KMS-11 (cell line): ENCODE measurements around the gene PLCB4.
"Not testable (repeated sequence)": the region's sequence is repeated elsewhere in the genome, so short reads cannot be mapped to it uniquely, and the experiment has no call there.

ENCODE experiments used
- H2AFZ ChIP-seq: fragments of 200-600 bp; sonication (generic); 2 replicates; pipeline ENCODE4 v1.6.1; 2016; ENCODE audit warnings: antibody characterized with exemption, mixed run types, low read depth
- H3K27ac ChIP-seq: fragments of 200-600 bp; sonication (generic); 2 replicates; pipeline ENCODE4 v1.6.1; 2016; ENCODE audit warnings: mild to moderate bottlenecking, mixed run types
- H3K27me3 ChIP-seq: fragments of 200-600 bp; sonication (generic); 2 replicates; pipeline ENCODE4 v1.6.1; 2017; ENCODE audit warnings: mild to moderate bottlenecking, low read depth, mixed run types, moderate library complexity; ENCODE audit not compliant: insufficient read depth
- H3K36me3 ChIP-seq: fragments of 200-600 bp; sonication (generic); 2 replicates; pipeline ENCODE4 v1.6.1; 2017; ENCODE audit warnings: mild to moderate bottlenecking, mixed run types; ENCODE audit not compliant: insufficient read depth
- H3K4me1 ChIP-seq: fragments of 200-600 bp; sonication (generic); 2 replicates; pipeline ENCODE4 v1.6.1; 2016; ENCODE audit warnings: mild to moderate bottlenecking, low read depth, mixed run types; ENCODE audit not compliant: poor library complexity, severe bottlenecking
- H3K4me2 ChIP-seq: fragments of 200-600 bp; sonication (generic); 2 replicates; pipeline ENCODE4 v1.7.0; 2016; ENCODE audit warnings: mild to moderate bottlenecking, mixed run types
- H3K4me3 ChIP-seq: fragments of 200-600 bp; sonication (generic); IDR thresholded peaks from 2 replicates; pipeline ENCODE4 v1.6.1; 2017; ENCODE audit warnings: low read depth, low read length, mixed read lengths; ENCODE audit not compliant: insufficient read depth
- H3K79me2 ChIP-seq: fragments of 200-600 bp; sonication (generic); 2 replicates; pipeline ENCODE4 v1.6.1; 2016; ENCODE audit warnings: low read depth, mixed run types; ENCODE audit not compliant: insufficient read depth
- H3K9ac ChIP-seq: fragments of 200-600 bp; sonication (generic); 2 replicates; pipeline ENCODE4 v1.6.1; 2016; ENCODE audit warnings: mild to moderate bottlenecking, mixed run types
- H4K20me1 ChIP-seq: fragments of 200-600 bp; sonication (generic); 2 replicates; pipeline ENCODE4 v1.6.1; 2016; ENCODE audit warnings: mild to moderate bottlenecking, mixed run types; ENCODE audit not compliant: insufficient read depth
- TF ChIP-seq, protein P1 (sequence below): fragments of 200-600 bp; sonication (generic); conservative IDR thresholded peaks from 2 replicates; pipeline ENCODE4 v1.6.1; 2017; ENCODE audit warnings: low read depth, mild to moderate bottlenecking, antibody characterized with exemption, low read length, moderate library complexity, mixed read lengths

PLCB4 gene

DNA sequence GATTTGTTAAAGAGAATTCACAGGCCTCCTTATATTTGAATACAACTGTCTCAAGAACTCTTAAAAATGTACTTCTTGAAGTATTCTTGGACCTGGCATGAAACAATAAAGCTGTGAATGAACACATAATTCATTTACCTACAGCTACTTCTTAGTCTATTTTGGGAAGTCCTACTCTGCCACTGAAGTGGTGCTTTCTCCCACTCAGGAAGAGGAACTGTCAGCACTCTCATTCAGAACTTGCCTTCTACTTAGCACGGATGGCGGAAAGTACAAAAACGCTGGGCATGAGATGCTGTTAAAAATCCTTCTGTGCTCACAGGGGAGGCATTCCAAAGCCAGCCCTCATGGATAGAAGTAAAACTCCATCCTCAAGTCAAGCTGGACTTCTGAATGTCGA lies 300.7 kb downstream of the PLCB4 start:
- Histone ChIP-seq H3K27ac (no peak overlapping the region), H3K79me2 (no peaks in the 10 kb centered on the region), H3K4me2 (no peak overlapping the region), H3K4me1 (no peaks in the 10 kb centered on the region), H3K27me3 (no peaks in the 10 kb centered on the region), H4K20me1 (no peaks in the 10 kb centered on the region), H3K36me3 (no peaks in the 10 kb centered on the region), H3K4me3 (no peak overlapping the region), H3K9ac (no peak overlapping the region), H2AFZ (no peak overlapping the region)
- TF ChIP-seq, protein P1, sequence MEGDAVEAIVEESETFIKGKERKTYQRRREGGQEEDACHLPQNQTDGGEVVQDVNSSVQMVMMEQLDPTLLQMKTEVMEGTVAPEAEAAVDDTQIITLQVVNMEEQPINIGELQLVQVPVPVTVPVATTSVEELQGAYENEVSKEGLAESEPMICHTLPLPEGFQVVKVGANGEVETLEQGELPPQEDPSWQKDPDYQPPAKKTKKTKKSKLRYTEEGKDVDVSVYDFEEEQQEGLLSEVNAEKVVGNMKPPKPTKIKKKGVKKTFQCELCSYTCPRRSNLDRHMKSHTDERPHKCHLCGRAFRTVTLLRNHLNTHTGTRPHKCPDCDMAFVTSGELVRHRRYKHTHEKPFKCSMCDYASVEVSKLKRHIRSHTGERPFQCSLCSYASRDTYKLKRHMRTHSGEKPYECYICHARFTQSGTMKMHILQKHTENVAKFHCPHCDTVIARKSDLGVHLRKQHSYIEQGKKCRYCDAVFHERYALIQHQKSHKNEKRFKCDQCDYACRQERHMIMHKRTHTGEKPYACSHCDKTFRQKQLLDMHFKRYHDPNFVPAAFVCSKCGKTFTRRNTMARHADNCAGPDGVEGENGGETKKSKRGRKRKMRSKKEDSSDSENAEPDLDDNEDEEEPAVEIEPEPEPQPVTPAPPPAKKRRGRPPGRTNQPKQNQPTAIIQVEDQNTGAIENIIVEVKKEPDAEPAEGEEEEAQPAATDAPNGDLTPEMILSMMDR: no peak

DNA sequence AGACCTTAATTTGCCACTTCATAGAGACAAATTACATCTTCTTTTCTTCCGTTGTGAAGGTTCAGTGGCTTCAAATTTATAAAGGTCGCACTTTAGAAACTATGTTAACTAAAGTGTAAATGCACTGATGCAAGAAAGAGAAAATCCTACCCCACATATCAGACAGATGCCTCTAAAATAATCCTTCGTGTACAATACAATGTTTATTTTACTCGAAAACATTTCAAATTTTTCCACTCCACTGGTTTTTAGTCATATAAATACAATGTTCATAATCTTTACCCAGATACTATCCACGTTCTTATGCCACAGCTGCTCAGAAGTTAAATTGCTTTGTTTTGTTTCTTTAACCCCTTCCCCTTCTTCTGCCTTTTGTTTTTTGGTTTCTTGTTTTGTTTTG lies 305.2 kb downstream of the PLCB4 start:
- Histone ChIP-seq H4K20me1 (no peaks in the 10 kb centered on the region), H3K4me1 (no peaks in the 10 kb centered on the region), H3K4me3 (no peak overlapping the region), H3K36me3 (no peaks in the 10 kb centered on the region), H3K27me3 (no peaks in the 10 kb centered on the region), H3K27ac (no peak overlapping the region), H2AFZ (no peak overlapping the region), H3K4me2 (no peak overlapping the region), H3K79me2 (no peaks in the 10 kb centered on the region), H3K9ac (no peak overlapping the region)
- TF ChIP-seq, protein P1: no peak

DNA sequence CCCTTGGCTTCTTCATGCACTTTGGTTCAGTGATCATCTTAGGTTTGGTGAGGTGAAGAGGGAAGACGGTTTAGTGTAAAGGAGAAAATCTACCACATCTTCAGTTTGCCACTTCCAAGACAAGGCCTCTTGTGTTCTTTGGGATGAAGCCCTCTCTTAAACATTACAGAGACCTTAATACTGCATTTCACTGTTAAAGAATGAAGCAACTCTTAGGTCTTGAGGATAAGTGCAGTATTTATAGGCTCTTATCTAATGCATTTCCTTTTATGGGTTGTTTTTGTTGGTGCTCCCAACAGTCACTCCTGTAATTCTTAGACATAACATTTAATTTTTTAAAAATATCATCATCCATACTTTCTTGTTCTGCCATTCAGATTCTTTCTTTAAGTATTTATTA lies 305.6 kb downstream of the PLCB4 start:
- Histone ChIP-seq H3K27me3 (no peaks in the 10 kb centered on the region), H2AFZ (no peak overlapping the region), H3K79me2 (no peaks in the 10 kb centered on the region), H3K27ac (no peak overlapping the region), H3K4me2 (no peak overlapping the region), H3K4me1 (no peaks in the 10 kb centered on the region), H4K20me1 (no peaks in the 10 kb centered on the region), H3K9ac (no peak overlapping the region), H3K36me3 (no peaks in the 10 kb centered on the region), H3K4me3 (no peak overlapping the region)
- TF ChIP-seq, protein P1: no peak

DNA sequence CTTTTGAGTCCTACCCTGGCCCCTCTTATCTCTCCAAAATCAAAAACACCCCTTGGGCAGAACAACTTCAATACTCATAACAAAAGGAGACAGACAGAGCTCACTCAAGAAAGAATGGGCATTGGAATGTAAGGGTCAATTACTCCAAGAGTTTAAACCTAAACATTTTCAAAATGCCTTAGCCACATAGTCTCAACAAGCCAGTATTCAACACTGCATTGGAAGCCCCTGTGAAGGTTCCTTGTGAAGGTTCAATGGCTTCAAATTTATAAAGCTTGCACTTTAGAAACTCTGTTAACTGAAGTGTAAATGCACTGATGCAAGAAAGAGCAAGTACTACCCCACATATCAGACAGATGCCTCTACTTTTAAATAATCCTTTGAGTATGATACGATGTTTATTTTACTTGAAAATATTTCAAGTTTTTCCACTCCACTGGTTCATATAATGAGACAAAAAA lies 306.4 kb downstream of the PLCB4 start:
- H2AFZ ChIP-seq: no peak overlapping the region
- TF ChIP-seq, protein P1: no peak
- no peaks in the 10 kb centered on the region for H4K20me1 ChIP-seq
- H3K9ac ChIP-seq: no peak overlapping the region
- H3K4me2 ChIP-seq: no peak overlapping the region
- H3K27ac ChIP-seq: no peak overlapping the region
- no peak overlapping the region for H3K4me3 ChIP-seq
- no peaks in the 10 kb centered on the region for H3K4me1 ChIP-seq
- H3K27me3 ChIP-seq: no peaks in the 10 kb centered on the region
- H3K36me3 ChIP-seq: no peaks in the 10 kb centered on the region
- no peaks in the 10 kb centered on the region for H3K79me2 ChIP-seq

DNA sequence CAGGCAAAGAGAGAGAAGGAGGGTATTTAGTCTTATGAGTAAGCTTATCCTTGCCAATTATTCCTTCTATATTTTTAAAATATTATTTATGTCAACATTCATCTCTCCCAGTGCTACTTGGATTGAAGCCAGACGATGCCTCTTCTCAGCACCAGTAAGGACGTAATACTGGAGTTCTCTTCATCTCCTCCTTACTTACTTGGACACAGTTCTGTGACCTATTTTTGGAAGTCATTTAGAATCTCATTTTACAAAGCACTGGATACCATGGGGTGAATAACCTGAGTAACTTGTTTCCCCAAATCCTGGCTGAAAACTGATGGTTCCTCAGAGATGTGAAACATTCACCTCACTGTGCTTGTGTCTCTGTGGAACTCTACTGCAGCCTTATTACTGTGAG lies 308.1 kb downstream of the PLCB4 start:
- Histone ChIP-seq H3K4me3 (no peak overlapping the region), H4K20me1 (no peaks in the 10 kb centered on the region), H3K27me3 (no peaks in the 10 kb centered on the region), H3K9ac (no peak overlapping the region), H3K4me2 (no peak overlapping the region), H3K79me2 (no peaks in the 10 kb centered on the region), H2AFZ (no peak overlapping the region), H3K36me3 (no peaks in the 10 kb centered on the region), H3K4me1 (no peaks in the 10 kb centered on the region), H3K27ac (no peak overlapping the region)
- TF ChIP-seq, protein P1: no peak

DNA sequence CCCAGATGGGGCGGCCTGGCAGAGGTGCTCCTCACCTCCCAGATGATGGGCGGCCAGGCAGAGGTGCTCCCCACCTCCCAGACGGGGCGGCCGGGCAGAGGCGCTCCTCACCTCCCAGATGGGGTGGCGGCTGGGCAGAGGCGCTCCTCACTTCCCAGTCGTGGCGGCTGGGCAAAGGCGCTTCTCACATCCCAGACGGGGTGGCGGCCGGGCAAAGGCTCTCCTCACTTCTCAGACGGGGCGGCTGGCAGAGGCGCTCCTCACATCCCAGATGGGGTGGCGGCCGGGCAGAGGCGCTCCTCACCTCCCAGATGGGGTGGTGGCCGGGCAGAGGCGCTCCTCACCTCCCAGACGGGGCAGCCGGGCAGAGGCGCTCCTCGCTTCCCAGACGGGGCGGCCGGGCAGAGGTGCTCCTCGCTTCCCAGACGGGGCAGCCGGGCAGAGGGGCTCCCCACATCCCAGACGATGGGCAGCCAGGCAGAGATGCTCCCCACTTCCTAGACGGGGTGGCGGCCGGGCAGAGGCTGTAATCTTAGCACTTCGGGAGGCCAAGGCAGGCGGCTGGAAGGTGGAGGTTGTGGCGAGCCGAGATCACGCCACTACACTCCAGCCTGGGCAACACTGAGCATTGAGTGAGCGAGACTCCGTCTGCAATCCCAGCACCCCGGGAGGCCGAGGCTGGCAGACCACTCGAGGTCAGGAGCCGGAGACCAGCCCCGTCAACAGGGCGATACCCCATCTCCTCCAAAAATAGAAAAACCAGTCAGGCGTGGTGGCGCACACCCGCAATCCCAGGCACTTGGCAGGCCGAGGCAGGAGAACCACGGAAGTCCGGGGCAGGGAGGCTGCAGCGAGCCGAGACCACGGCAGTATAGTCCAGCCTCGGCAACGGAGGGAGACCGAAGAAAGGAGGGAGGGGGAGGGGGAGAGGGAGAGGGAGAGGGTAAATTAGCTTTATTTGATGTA lies 316.7 kb downstream of the PLCB4 start:
- H4K20me1 ChIP-seq, H2AFZ ChIP-seq, H3K4me3 ChIP-seq, H3K9ac ChIP-seq, H3K79me2 ChIP-seq, H3K27me3 ChIP-seq, H3K27ac ChIP-seq, H3K36me3 ChIP-seq, H3K4me2 ChIP-seq: not testable (repeated sequence)
- peaks cover 37% of the 10 kb centered on the region for H3K4me1 ChIP-seq
